Esophagus muscularis mucosa (tissue), 4 donors: ENCODE data around the gene VMAC. TPM values are rescaled to one million over a fixed set of nuclear protein-coding genes. Genes with fewer than 3 reads are reported as not detected.

Source experiments
- DNase-seq: peaks from one replicate; pipeline ENCODE4 v3.0.0-alpha.2; 2017; ENCODE audit errors: extremely low spot score
- H3K27ac ChIP-seq, 4 donors: fragments of 200-600 bp; sonication (generic); replicated peaks in 1 of 4; 1 replicate in 3 of 4; 2 replicates in 1 of 4; pipeline ENCODE4 v1.5.1; 2016 to 2019; ENCODE audit warnings: mild to moderate bottlenecking in 1 of 4
- H3K27me3 ChIP-seq, 4 donors: fragments of 200-600 bp; sonication (generic); one replicate each; pipeline versions ENCODE4 v1.5.1 to v1.6.0; 2016 to 2019
- H3K36me3 ChIP-seq, 4 donors: fragments of 200-600 bp; sonication (generic); one replicate each; pipeline ENCODE4 v1.5.1; 2016 to 2019
- H3K4me1 ChIP-seq, 4 donors: fragments of 200-600 bp; sonication (generic); one replicate each; pipeline ENCODE4 v1.5.1; 2016 to 2019
- H3K4me3 ChIP-seq, 4 donors: fragments of 200-600 bp; sonication (generic); 1 replicate in 2 of 4; 2 replicates in 2 of 4; pipeline ENCODE4 v1.5.1; 2016 to 2019; ENCODE audit warnings: mild to moderate bottlenecking in 4 of 4, moderate library complexity in 1 of 4
- H3K9me3 ChIP-seq, 4 donors: fragments of 200-600 bp; sonication (generic); 1 replicate in 3 of 4; 2 replicates in 1 of 4; pipeline ENCODE4 v1.5.1; 2016 to 2019
- CTCF ChIP-seq, 3 experiments: fragments of 200-600 bp in 2 of 3; fragments of 450-650 bp in 1 of 3; sonication (generic) in 2 of 3; IDR thresholded peaks; one replicate each; pipeline ENCODE4 v1.5.1; 2017 to 2019; ENCODE audit warnings: antibody characterized with exemption in 3 of 3, mild to moderate bottlenecking in 2 of 3, moderate library complexity in 1 of 3
- EP300 ChIP-seq: sonication (generic); formaldehyde crosslinking; IDR thresholded peaks from one replicate; pipeline ENCODE4 v1.6.1; 2017; ENCODE audit warnings: antibody characterized with exemption
- POLR2A ChIP-seq: fragments of 450-650 bp; IDR thresholded peaks from one replicate; pipeline ENCODE4 v1.6.1; 2017; ENCODE audit warnings: antibody characterized with exemption, moderate library complexity, mild to moderate bottlenecking, low read depth
- POLR2AphosphoS5 ChIP-seq, 2 donors: sonication (generic); formaldehyde crosslinking; IDR thresholded peaks; one replicate each; pipeline ENCODE4 v1.6.1; 2017; ENCODE audit warnings: antibody characterized with exemption in 2 of 2
- WGBS: methylation state at CpG from one replicate; pipeline ENCODE4 v1.1.5; 2018; 5-methylcytosine and 5-hydroxymethylcytosine counted together
- intact Hi-C: fragments of 100-400 bp; cut with DNase I; formaldehyde crosslinking; loops from one replicate; pipeline ENCODE4 v1.15.1; 2023
- total RNA-seq, 4 donors: library from RNA; depleted of rRNA; stranded (reverse); fragments of >200 nt; gene quantifications; one replicate each; pipeline versions ENCODE4 v1.1.0 to v1.2.1, GENCODE V29; 2016

Gene VMAC
- total RNA-seq, 4 donors from 2014 or later, result 5.0 to 12.5 (median 7.6) TPM

- Histone ChIP-seq H3K27ac (peak overlapping the region in 3 of 4 donors; percentile 53 to 72 (median 63)), H3K9me3 (no peaks in the 10 kb centered on the region), H3K36me3 (peaks cover 18 to 86% (median 70%) of the 10 kb centered on the region in 4 donors), H3K27me3 (no peaks in the 10 kb centered on the region), H3K4me1 (peaks cover 33 to 64% (median 56%) of the 10 kb centered on the region in 4 donors), H3K4me3 (no peak overlapping the region)
- DNase-seq, result no peak
- WGBS, result 88% methylated on average over 19 of the region's 21 CpGs
- TF ChIP-seq POLR2AphosphoS5 (IDR thresholded peaks at IDR 0.05), result no peak
- intact Hi-C loops, result no loop called here
These were observed 28.1 kb downstream of the VMAC start for GRCh38 chr19:5932609-5933262.

DNA sequence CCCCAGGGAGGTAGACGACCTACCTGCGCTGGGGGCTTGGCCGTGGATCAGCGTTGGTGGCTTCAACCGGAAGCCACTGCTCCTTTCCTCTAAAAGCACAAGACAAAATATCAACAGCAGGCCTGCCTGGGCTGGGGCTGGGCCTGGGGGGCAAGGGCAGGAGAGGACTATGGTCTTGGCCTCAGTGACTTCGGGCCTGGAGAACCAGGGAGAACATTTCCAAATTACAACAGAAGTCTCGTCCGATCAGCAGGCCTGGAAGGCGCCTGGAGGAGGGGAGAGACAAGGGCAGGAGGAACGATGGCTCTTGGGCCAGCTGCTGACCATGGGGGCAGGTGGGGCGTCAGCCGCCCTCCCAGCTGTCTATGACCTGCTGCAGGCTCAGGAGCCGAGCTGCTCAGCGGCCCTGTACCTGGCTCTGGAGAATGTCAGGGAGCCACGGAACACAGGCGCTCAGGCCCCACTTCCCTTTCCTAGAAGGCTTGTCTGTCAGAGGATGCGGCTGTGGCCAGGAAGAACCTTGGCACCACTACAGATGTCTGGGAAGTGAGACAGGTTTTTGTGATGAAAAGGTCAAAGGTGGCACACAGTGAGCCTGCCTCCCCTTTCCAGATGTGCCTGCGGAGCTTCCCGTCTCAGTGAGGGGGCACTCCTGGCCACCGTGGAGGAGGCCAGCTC, 28.9 kb downstream of the VMAC start:
- TF ChIP-seq POLR2AphosphoS5 (IDR thresholded peaks at IDR 0.05), result peak in 1 of 2 donors; percentile 46
- no peak for TF ChIP-seq EP300
- Histone ChIP-seq H3K4me1 (peaks cover 28 to 56% (median 49%) of the 10 kb centered on the region in 4 donors), H3K27me3 (no peaks in the 10 kb centered on the region), H3K36me3 (peaks cover 18 to 86% (median 67%) of the 10 kb centered on the region in 4 donors), H3K9me3 (no peaks in the 10 kb centered on the region), H3K27ac (peak overlapping the region; percentile 53 to 72 (median 66)), H3K4me3 (no peak overlapping the region)
- intact Hi-C loops, result no loop called here
- WGBS, result 81% methylated on average over 9 of the region's 20 CpGs
- no peak for DNase-seq

- DNase-seq, result no peak
- Histone ChIP-seq H3K4me3 (no peak overlapping the region), H3K36me3 (peaks cover 18 to 84% (median 63%) of the 10 kb centered on the region in 4 donors), H3K27me3 (no peaks in the 10 kb centered on the region), H3K9me3 (no peaks in the 10 kb centered on the region), H3K4me1 (peaks cover 28 to 55% (median 49%) of the 10 kb centered on the region in 4 donors), H3K27ac (peak overlapping the region; percentile 53 to 72 (median 66))
- 61% methylated on average over 2 of the region's 5 CpGs for WGBS
- TF ChIP-seq POLR2A (no peak), CTCF (IDR thresholded peaks at IDR 0.05) (no peak), EP300 (no peak), POLR2AphosphoS5 (IDR thresholded peaks at IDR 0.05) (no peak)
- intact Hi-C loops, result no loop called here
These were observed 29.4 kb downstream of the VMAC start for GRCh38 chr19:5934069-5934401.

DNA sequence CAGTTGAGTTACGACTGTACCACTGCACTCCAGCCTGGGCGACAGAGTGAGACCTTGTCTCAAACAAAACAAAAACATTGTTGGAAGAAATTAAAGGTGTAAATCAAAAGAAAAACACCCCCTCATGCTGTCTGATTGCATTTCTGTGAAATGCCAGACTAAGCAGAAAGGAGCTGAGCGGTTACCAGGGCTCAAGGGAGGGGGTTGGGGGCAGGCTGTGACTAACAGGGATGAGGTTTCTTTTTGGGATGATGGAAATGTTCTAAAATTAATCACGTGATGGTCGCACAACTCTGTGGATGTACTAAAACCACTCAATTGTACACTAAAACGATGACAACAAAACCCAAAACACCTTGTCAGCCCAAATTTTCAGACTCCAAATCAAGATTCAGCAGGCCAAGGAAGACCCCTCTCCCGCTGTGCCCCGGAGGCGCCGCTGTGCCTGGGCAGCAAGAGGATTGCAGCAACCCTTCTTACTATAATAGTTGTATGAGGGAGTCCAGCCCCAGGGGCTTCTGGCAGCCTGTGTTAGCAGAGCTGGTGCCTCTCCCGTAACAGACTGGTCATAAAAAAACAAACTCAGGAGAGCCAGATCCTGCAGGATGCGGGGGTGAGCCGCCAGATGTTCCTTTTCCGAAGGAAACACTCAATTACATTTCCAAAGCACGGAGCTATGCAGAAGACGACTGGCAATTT, 30.3 kb downstream of the VMAC start:
- peak overlapping the region in 1 of 4 donors; percentile 3 for H3K4me3 ChIP-seq
- peak overlapping the region; percentile 53 to 72 (median 66) for H3K27ac ChIP-seq
- peaks cover 28 to 51% (median 49%) of the 10 kb centered on the region in 4 donors for H3K4me1 ChIP-seq
- no peak for TF ChIP-seq POLR2A
- TF ChIP-seq EP300, result no peak
- TF ChIP-seq CTCF (IDR thresholded peaks at IDR 0.05), result no peak
- peak in 1 of 2 donors; percentile 10 for TF ChIP-seq POLR2AphosphoS5 (IDR thresholded peaks at IDR 0.05)
- 50% methylated on average over 12 of the region's 16 CpGs for WGBS
- no peak for DNase-seq
- intact Hi-C loops, result no loop called here
- H3K27me3 ChIP-seq, result no peaks in the 10 kb centered on the region
- H3K36me3 ChIP-seq, result peaks cover 13 to 84% (median 63%) of the 10 kb centered on the region in 4 donors
- no peaks in the 10 kb centered on the region for H3K9me3 ChIP-seq

GRCh38 chr19:5935473-5936291, 31.0 kb downstream of the VMAC start:
- Histone ChIP-seq H3K27ac (peak overlapping the region; percentile 53 to 72 (median 66)), H3K9me3 (no peaks in the 10 kb centered on the region), H3K4me1 (peaks cover 32 to 56% (median 50%) of the 10 kb centered on the region in 4 donors), H3K4me3 (no peak overlapping the region), H3K27me3 (no peaks in the 10 kb centered on the region), H3K36me3 (peaks cover 18 to 84% (median 64%) of the 10 kb centered on the region in 4 donors)
- intact Hi-C loops, result no loop called here
- no peak for DNase-seq
- TF ChIP-seq EP300, result no peak
- no peak for TF ChIP-seq POLR2A
- TF ChIP-seq POLR2AphosphoS5 (IDR thresholded peaks at IDR 0.05), result no peak
- TF ChIP-seq CTCF (IDR thresholded peaks at IDR 0.05), result no peak
- 59% methylated on average over 25 of the region's 25 CpGs for WGBS
